CD4-positive, alpha-beta T cell (primary cell): ENCODE results near the gene MAPK13. TPM values are rescaled to one million over a fixed set of nuclear protein-coding genes. Genes with fewer than 3 reads are reported as not detected.

Experiments used
- ATAC-seq: fragments of 200-7000 bp; cut with Tn5 transposase; one replicate; pipeline ENCODE4 v1.10.0; 2022; ENCODE audit warnings: mild to moderate bottlenecking; ENCODE audit not compliant: poor library complexity
- CTCF ChIA-PET: fragments of 350-600 bp; sonication (Branson Sonifier 250); formaldehyde crosslinking; loops from one replicate; lab custom pipeline; 2021; ENCODE audit warnings: antibody characterized with exemption, inconsistent platforms; lab: Charles Lee
- POLR2A ChIA-PET: fragments of 350-600 bp; sonication (Branson Sonifier 250); formaldehyde crosslinking; loops from one replicate; lab custom pipeline; 2021; ENCODE audit warnings: antibody characterized with exemption, inconsistent platforms; lab: Charles Lee
- DNase-seq, 14 experiments: peaks; one replicate each; pipeline ENCODE4 v3.0.0-alpha.2; 2013 to 2020; ENCODE audit warnings: mixed read lengths in 2 of 14
- H3K27ac ChIP-seq, 2 donors: one replicate each; pipeline versions ENCODE4 v1.5.1 to v1.7.0; 2013; ENCODE audit warnings: low read length in 2 of 2, low read depth in 1 of 2, mild to moderate bottlenecking in 1 of 2
- H3K27me3 ChIP-seq, 2 experiments: 1 replicate in 1 of 2; 2 replicates in 1 of 2; pipeline versions ENCODE4 v1.6.1 to v1.7.0; 2013; ENCODE audit warnings: low read length in 2 of 2, control low read depth in 1 of 2, mild to moderate bottlenecking in 1 of 2, moderate library complexity in 1 of 2; ENCODE audit not compliant: insufficient read depth in 2 of 2, control insufficient read depth in 1 of 2
- H3K36me3 ChIP-seq: one replicate; pipeline ENCODE4 v1.6.1; 2013; ENCODE audit warnings: low read length, control low read depth; ENCODE audit not compliant: insufficient read depth
- H3K4me1 ChIP-seq: one replicate; pipeline ENCODE4 v1.6.1; 2013; ENCODE audit warnings: low read length, control low read depth; ENCODE audit not compliant: insufficient read depth
- H3K4me3 ChIP-seq: one replicate; pipeline ENCODE4 v1.5.1; 2013; ENCODE audit warnings: mild to moderate bottlenecking, low read length, moderate library complexity
- H3K9me3 ChIP-seq, 2 experiments: 1 replicate in 1 of 2; 2 replicates in 1 of 2; pipeline versions ENCODE4 v1.6.1 to v1.7.0; 2013; ENCODE audit warnings: low read length in 2 of 2, mild to moderate bottlenecking in 2 of 2, control low read depth in 1 of 2, moderate library complexity in 1 of 2; ENCODE audit not compliant: control insufficient read depth in 1 of 2, insufficient read depth in 1 of 2
- H3K27ac Mint-ChIP-seq: one replicate; pipeline ENCODE4 v1.8.0; 2020; ENCODE audit warnings: mixed read lengths
- H3K27me3 Mint-ChIP-seq: one replicate; pipeline ENCODE4 v1.8.0; 2021; ENCODE audit warnings: mixed read lengths
- H3K36me3 Mint-ChIP-seq: one replicate; pipeline ENCODE4 v1.8.0; 2021; ENCODE audit warnings: low read depth, mixed read lengths
- H3K4me1 Mint-ChIP-seq: one replicate; pipeline ENCODE4 v1.8.0; 2021; ENCODE audit warnings: low read depth, mixed read lengths
- H3K4me3 Mint-ChIP-seq: one replicate; pipeline ENCODE4 v1.8.0; 2020; ENCODE audit warnings: mild to moderate bottlenecking, mixed read lengths
- H3K9me3 Mint-ChIP-seq: one replicate; pipeline ENCODE4 v1.8.0; 2020; ENCODE audit warnings: mixed read lengths
- CTCF ChIP-seq: fragments of 200-600 bp; IDR thresholded peaks from one replicate; pipeline ENCODE4 v1.8.0; 2022; ENCODE audit warnings: antibody characterized with exemption, mild to moderate bottlenecking
- intact Hi-C, 2 experiments: fragments of 100-400 bp; cut with DNase I in 1 of 2; cut with micrococcal nuclease in 1 of 2; formaldehyde crosslinking; loops; one replicate each; pipeline versions ENCODE4 v1.15.1 to v1.9.0; 2023 to 2025; cut with DNase I, micrococcal nuclease
- total RNA-seq, 174 experiments: library from RNA in 2 of 174; stranded (reverse) in 2 of 174; gene quantifications; one replicate each; pipeline ENCODE4 v1.2.3 and lab custom pipeline; 2021 to 2026

The MAPK13 gene
- total RNA-seq, 2 experiments from 2014 or later, result 58.5 to 63.5 TPM

DNA sequence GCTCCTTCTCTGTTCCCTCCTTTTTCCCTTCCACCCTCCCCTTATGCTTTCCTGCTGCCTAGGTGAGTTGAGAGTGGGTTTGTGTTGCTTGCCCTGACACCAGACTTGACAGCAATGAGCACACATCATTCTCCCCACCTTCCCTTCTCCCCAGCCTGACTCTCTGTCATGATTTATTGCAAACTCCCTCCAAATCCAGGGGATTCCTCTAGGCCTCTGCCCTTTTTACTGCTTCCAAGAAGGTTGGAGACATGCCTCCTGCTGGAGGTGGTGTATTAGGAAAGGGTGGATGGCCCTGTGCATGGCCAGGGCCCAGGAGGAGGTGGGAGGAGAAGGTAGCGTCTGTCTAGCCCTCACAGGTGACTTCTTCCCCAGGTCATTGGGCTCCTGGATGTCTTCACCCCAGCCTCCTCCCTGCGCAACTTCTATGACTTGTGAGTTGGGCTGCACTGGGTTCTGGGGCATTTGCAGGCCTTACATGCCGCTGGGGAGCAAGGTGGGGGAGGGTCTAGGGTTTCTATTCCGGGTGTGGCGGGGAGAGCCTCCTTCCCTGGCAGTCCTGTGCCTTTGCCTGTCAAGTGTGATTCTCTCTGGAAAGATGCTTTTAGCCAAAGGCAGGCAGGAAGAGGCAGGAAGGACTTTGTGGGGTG is 2.1 kb downstream of the MAPK13 start:
- no peak for ATAC-seq
- no peak for TF ChIP-seq CTCF
- CTCF ChIA-PET, result interaction anchor here (0.6 to 3.7 kb wide), 8 partner anchors 10 to 209 kb away, joined by 3 to 33 read pairs (median 4); partner anchors contain the start of gene MAPK14

DNA sequence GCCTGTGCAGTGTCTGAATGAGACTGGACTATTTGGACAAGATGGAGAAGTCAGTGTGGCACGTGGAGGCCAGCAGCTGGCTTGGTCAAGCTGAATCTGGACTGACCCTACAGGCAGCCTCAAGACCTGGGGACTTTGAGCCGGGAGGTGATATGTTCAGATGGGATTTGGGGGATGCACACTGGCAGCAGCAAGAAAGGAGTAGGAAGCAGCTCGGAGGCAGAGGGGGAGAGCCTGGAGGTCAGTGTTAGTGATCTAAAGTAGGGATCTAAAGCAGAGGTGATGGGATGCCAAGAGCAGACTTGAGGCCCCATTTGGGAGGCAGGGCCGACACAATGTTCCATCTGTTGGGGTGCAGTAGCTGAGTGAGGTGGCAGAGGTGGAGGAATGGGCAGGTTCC is 2.8 kb downstream of the MAPK13 start:
- POLR2A ChIA-PET, result interaction anchor here (0.9 to 3.9 kb wide), 4 partner anchors 12 to 460 kb away, joined by 3 to 68 read pairs (median 16); no protein-coding TSS in a partner anchor

More for the DNA sequence above, 2.1 kb downstream of the MAPK13 start:
- peak overlapping the region; percentile 18 to 55 for H3K27ac ChIP-seq
- peaks cover 44% of the 10 kb centered on the region for H3K4me1 ChIP-seq
- H3K36me3 ChIP-seq, result peaks cover 45% of the 10 kb centered on the region
- DNase-seq, result no peak
- peak overlapping the region; percentile 95 for H3K27ac Mint-ChIP-seq
- POLR2A ChIA-PET, result interaction anchor here (1.1 to 3.9 kb wide), 14 partner anchors 8 to 104 kb away, joined by 3 to 68 read pairs (median 11); partner anchors contain the start of genes BRPF3 and MAPK14
- H3K36me3 Mint-ChIP-seq, result peaks cover 53% of the 10 kb centered on the region
- H3K4me1 Mint-ChIP-seq, result peaks cover 38% of the 10 kb centered on the region
- peak overlapping the region; percentile 93 for H3K4me3 Mint-ChIP-seq
- peak overlapping the region; percentile 83 for H3K4me3 ChIP-seq
- no peaks in the 10 kb centered on the region for H3K9me3 Mint-ChIP-seq
- H3K27me3 Mint-ChIP-seq, result no peaks in the 10 kb centered on the region
- H3K27me3 ChIP-seq, result no peaks in the 10 kb centered on the region
- no peaks in the 10 kb centered on the region for H3K9me3 ChIP-seq
- intact Hi-C loops, result loop anchor here in 1 of 2 experiments (5.0 kb wide), 1 partner anchor 35 kb away; no protein-coding TSS in a partner anchor

GRCh38 chr6:36133912-36134311 is 3.6 kb downstream of the MAPK13 start:
- H3K36me3 ChIP-seq, result peaks cover 56% of the 10 kb centered on the region
- Mint-ChIP-seq H3K36me3 (peaks cover 68% of the 10 kb centered on the region), H3K4me3 (no peak overlapping the region), H3K4me1 (peaks cover 38% of the 10 kb centered on the region), H3K27me3 (no peaks in the 10 kb centered on the region), H3K27ac (peak overlapping the region; percentile 95), H3K9me3 (no peaks in the 10 kb centered on the region)
- ATAC-seq, result no peak
- no peaks in the 10 kb centered on the region for H3K27me3 ChIP-seq
- POLR2A ChIA-PET, result interaction anchor here (0.6 kb wide), 1 partner anchor 343 kb away, joined by 5 read pairs; no protein-coding TSS in a partner anchor
- no peaks in the 10 kb centered on the region for H3K9me3 ChIP-seq
- no peak overlapping the region for H3K4me3 ChIP-seq
- no peak overlapping the region for H3K27ac ChIP-seq
- H3K4me1 ChIP-seq, result peaks cover 35% of the 10 kb centered on the region
- intact Hi-C loops, result loop anchor here in 1 of 2 experiments (5.0 kb wide), 1 partner anchor 37 kb away; no protein-coding TSS in a partner anchor
- DNase-seq, result no peak
- CTCF ChIA-PET, result no interaction called here
- TF ChIP-seq CTCF, result no peak

More for the DNA sequence above, 2.8 kb downstream of the MAPK13 start:
- Histone ChIP-seq H3K27me3 (no peaks in the 10 kb centered on the region), H3K27ac (peak overlapping the region in 1 of 2 donors; percentile 55), H3K36me3 (peaks cover 49% of the 10 kb centered on the region), H3K4me3 (no peak overlapping the region), H3K4me1 (peaks cover 36% of the 10 kb centered on the region), H3K9me3 (no peaks in the 10 kb centered on the region)
- TF ChIP-seq CTCF, result no peak
- intact Hi-C loops, result loop anchor here in 1 of 2 experiments (5.0 kb wide), 1 partner anchor 36 kb away; no protein-coding TSS in a partner anchor
- ATAC-seq (no peak), DNase-seq (no peak)
- CTCF ChIA-PET, result interaction anchor here (2.7 to 3.7 kb wide), 2 partner anchors 11 to 105 kb away, joined by 18 to 33 read pairs; partner anchors contain the start of gene MAPK14
- Mint-ChIP-seq H3K27ac (peak overlapping the region; percentile 95), H3K27me3 (no peaks in the 10 kb centered on the region), H3K4me3 (no peak overlapping the region), H3K9me3 (no peaks in the 10 kb centered on the region), H3K36me3 (peaks cover 61% of the 10 kb centered on the region), H3K4me1 (peaks cover 38% of the 10 kb centered on the region)
